ENCODE data around the gene CMTM4.

GRCh38 chr16:66574531-66574930 lies 122.0 kb downstream of the CMTM4 start:
- TF ChIP-seq CTCF (conservative IDR thresholded peaks at IDR 0.05; ENCODE audit: low read length): no peak
- TF ChIP-seq EZH2phosphoT487 (IDR thresholded peaks at IDR 0.05; ENCODE audit: borderline replicate concordance): no peak
